ENCODE results near the gene GATB.

The GATB gene

GRCh38 chr4:151708100-151708499 lies 52.7 kb downstream of the GATB start:
- no peak for FAIRE-seq
- no peak for TF ChIP-seq CTCF (IDR thresholded peaks at IDR 0.05; ENCODE audit: insufficient read depth, missing control alignments)
- no peak for DNase-seq (ENCODE audit: insufficient read length, low spot score)

- DNase-seq (ENCODE audit: insufficient read length, low spot score) (no peak), FAIRE-seq (no peak)
- TF ChIP-seq CTCF (IDR thresholded peaks at IDR 0.05; ENCODE audit: insufficient read depth, missing control alignments), result no peak
Observed at GRCh38 chr4:151703401-151703800, 57.4 kb downstream of the GATB start.

GRCh38 chr4:151702256-151702655 lies 58.6 kb downstream of the GATB start:
- DNase-seq (ENCODE audit: insufficient read length, low spot score), result no peak
- no peak for FAIRE-seq
- TF ChIP-seq CTCF (IDR thresholded peaks at IDR 0.05; ENCODE audit: insufficient read depth, missing control alignments), result no peak

- FAIRE-seq, result no peak
- TF ChIP-seq CTCF (IDR thresholded peaks at IDR 0.05; ENCODE audit: insufficient read depth, missing control alignments), result no peak
Observed at GRCh38 chr4:151700566-151701316, 60.1 kb downstream of the GATB start.

GRCh38 chr4:151698213-151698612 lies 62.6 kb downstream of the GATB start:
- DNase-seq (ENCODE audit: insufficient read length, low spot score) (no peak), FAIRE-seq (no peak)
- TF ChIP-seq CTCF (IDR thresholded peaks at IDR 0.05; ENCODE audit: insufficient read depth, missing control alignments), result no peak

More at GRCh38 chr4:151700566-151701316, 60.1 kb downstream of the GATB start:
- no peak for DNase-seq (ENCODE audit: insufficient read length, low spot score)

- TF ChIP-seq CTCF (IDR thresholded peaks at IDR 0.05; ENCODE audit: insufficient read depth, missing control alignments), result no peak
- DNase-seq (ENCODE audit: insufficient read length, low spot score) (no peak), FAIRE-seq (no peak)
Observed at GRCh38 chr4:151694961-151695720, 65.7 kb downstream of the GATB start.
